Fibroblast of the aortic adventitia (primary cell): Measurements from ENCODE around the gene HES6. TPM values are rescaled to one million over a fixed set of nuclear protein-coding genes. Genes with fewer than 3 reads are reported as not detected.

ENCODE experiments used
- DNase-seq: peaks from one replicate; pipeline ENCODE4 v3.0.0-alpha.2; 2010; ENCODE audit warnings: low read depth
- H3K4me3 ChIP-seq: 2 replicates; pipeline ENCODE4 v1.5.1; 2011; ENCODE audit warnings: low read depth, mild to moderate bottlenecking, control low read depth, low read length, moderate library complexity
- CTCF ChIP-seq: IDR thresholded peaks from 2 replicates; pipeline ENCODE4 v1.5.1; 2011; ENCODE audit warnings: mild to moderate bottlenecking, low read length, control low read depth, inconsistent platforms; ENCODE audit not compliant: insufficient read depth
- total RNA-seq: library from RNA; depleted of rRNA; stranded (reverse); fragments of >200 nt; gene quantifications from 2 replicates; pipeline ENCODE4 v1.2.3, GENCODE V29; 2012; ENCODE audit warnings: low replicate concordance

The HES6 gene
- total RNA-seq, 1 donor: 1.6 TPM

GRCh38 chr2:238271061-238271554, 31.3 kb upstream of the HES6 start:
- DNase-seq: no peak
- TF ChIP-seq CTCF: no peak

GRCh38 chr2:238270606-238271005, 30.8 kb upstream of the HES6 start:
- no peak for DNase-seq
- H3K4me3 ChIP-seq: no peak overlapping the region

More at GRCh38 chr2:238271061-238271554, 31.3 kb upstream of the HES6 start:
- H3K4me3 ChIP-seq: no peak overlapping the region

GRCh38 chr2:238269741-238270140, 29.9 kb upstream of the HES6 start:
- no peak for TF ChIP-seq CTCF
- no peak for DNase-seq

More at GRCh38 chr2:238270606-238271005, 30.8 kb upstream of the HES6 start:
- no peak for TF ChIP-seq CTCF

GRCh38 chr2:238267884-238268680, 28.2 kb upstream of the HES6 start:
- no peak for TF ChIP-seq CTCF
- H3K4me3 ChIP-seq: no peak overlapping the region
- DNase-seq: no peak

More at GRCh38 chr2:238269741-238270140, 29.9 kb upstream of the HES6 start:
- H3K4me3 ChIP-seq: no peak overlapping the region

GRCh38 chr2:238267341-238267710, 27.5 kb upstream of the HES6 start:
- no peak for DNase-seq
- no peak overlapping the region for H3K4me3 ChIP-seq
- no peak for TF ChIP-seq CTCF

- no peak for TF ChIP-seq CTCF
- H3K4me3 ChIP-seq: no peak overlapping the region
- DNase-seq: no peak
Measured at GRCh38 chr2:238265605-238266004, 25.8 kb upstream of the HES6 start.
